Mesenchymal stem cell (in vitro differentiated cells and primary cell): ENCODE data around the gene NOX3.

ENCODE experiments used
- DNase-seq: peaks from one replicate; pipeline ENCODE4 v3.0.0-alpha.2; 2013
- H2AFZ ChIP-seq: one replicate; pipeline ENCODE4 v1.6.1; 2013; ENCODE audit warnings: low read depth, mild to moderate bottlenecking, control low read depth, inconsistent platforms, low read length, moderate library complexity
- H2AK5ac ChIP-seq: 2 replicates; pipeline ENCODE4 v1.6.1; 2013; ENCODE audit warnings: low read length, moderate library complexity, mild to moderate bottlenecking, inconsistent platforms; ENCODE audit not compliant: severe bottlenecking
- H2BK120ac ChIP-seq: one replicate; pipeline ENCODE4 v1.6.1; 2013; ENCODE audit warnings: low read depth, mild to moderate bottlenecking, inconsistent platforms, low read length, moderate library complexity
- H2BK12ac ChIP-seq, 2 experiments: one replicate each; pipeline ENCODE4 v1.6.1; 2013; ENCODE audit warnings: inconsistent platforms in 2 of 2, low read length in 2 of 2, mild to moderate bottlenecking in 2 of 2, moderate library complexity in 2 of 2, control low read depth in 1 of 2
- H2BK15ac ChIP-seq: one replicate; pipeline ENCODE4 v1.6.1; 2013; ENCODE audit warnings: mild to moderate bottlenecking, low read depth, inconsistent platforms; ENCODE audit not compliant: poor library complexity, severe bottlenecking
- H2BK5ac ChIP-seq: 2 replicates; pipeline ENCODE4 v1.6.1; 2013; ENCODE audit warnings: low read depth, mild to moderate bottlenecking, low read length, control low read depth, inconsistent platforms; ENCODE audit not compliant: poor library complexity, severe bottlenecking
- H3K14ac ChIP-seq, 2 experiments: one replicate each; pipeline ENCODE4 v1.6.1; 2013; ENCODE audit warnings: inconsistent platforms in 2 of 2, low read length in 2 of 2, control low read depth in 1 of 2, mild to moderate bottlenecking in 1 of 2, moderate library complexity in 1 of 2
- H3K18ac ChIP-seq, 2 experiments: one replicate each; pipeline ENCODE4 v1.6.1; 2013; ENCODE audit warnings: inconsistent platforms in 2 of 2, low read length in 2 of 2, control low read depth in 1 of 2, low read depth in 1 of 2, mild to moderate bottlenecking in 1 of 2
- H3K23ac ChIP-seq, 2 experiments: one replicate each; pipeline ENCODE4 v1.6.1; 2013; ENCODE audit warnings: inconsistent platforms in 2 of 2, low read length in 2 of 2, mild to moderate bottlenecking in 2 of 2, moderate library complexity in 2 of 2, control low read depth in 1 of 2
- H3K27ac ChIP-seq: 2 replicates; pipeline ENCODE4 v1.5.1; 2013; ENCODE audit warnings: mild to moderate bottlenecking, moderate library complexity, low read length, control low read depth, inconsistent platforms; ENCODE audit not compliant: poor library complexity, severe bottlenecking
- H3K27me3 ChIP-seq, 2 experiments: 2 replicates each; pipeline versions ENCODE4 v1.6.1 to v1.7.0; 2013; ENCODE audit warnings: low read length in 2 of 2, mild to moderate bottlenecking in 2 of 2, moderate library complexity in 2 of 2, control low read depth in 1 of 2, inconsistent platforms in 1 of 2; ENCODE audit not compliant: control insufficient read depth in 1 of 2, insufficient read depth in 1 of 2
- H3K36me3 ChIP-seq, 2 experiments: 2 replicates each; pipeline versions ENCODE4 v1.6.1 to v1.7.0; 2013; ENCODE audit warnings: low read length in 2 of 2, control low read depth in 1 of 2, inconsistent platforms in 1 of 2, low read depth in 1 of 2, mild to moderate bottlenecking in 1 of 2; ENCODE audit not compliant: insufficient read depth in 2 of 2, control insufficient read depth in 1 of 2
- H3K4ac ChIP-seq, 2 experiments: one replicate each; pipeline ENCODE4 v1.6.1; 2013; ENCODE audit warnings: inconsistent platforms in 2 of 2, low read length in 2 of 2, mild to moderate bottlenecking in 2 of 2, moderate library complexity in 2 of 2, control low read depth in 1 of 2, low read depth in 1 of 2
- H3K4me1 ChIP-seq: 2 replicates; pipeline ENCODE4 v1.6.1; 2013; ENCODE audit warnings: low read depth, low read length, control low read depth; ENCODE audit not compliant: control insufficient read depth, insufficient read depth
- H3K4me2 ChIP-seq: 2 replicates; pipeline ENCODE4 v1.6.1; 2013; ENCODE audit warnings: low read length, mild to moderate bottlenecking, inconsistent platforms; ENCODE audit not compliant: poor library complexity, severe bottlenecking
- H3K4me3 ChIP-seq, 2 experiments: 2 replicates each; pipeline versions ENCODE4 v1.5.1 to v1.7.0; 2013; ENCODE audit warnings: low read length in 2 of 2, mild to moderate bottlenecking in 2 of 2, control low read depth in 1 of 2, low read depth in 1 of 2; ENCODE audit not compliant: insufficient read depth in 1 of 2
- H3K79me1 ChIP-seq: replicated peaks from 2 replicates; pipeline ENCODE4 v1.6.1; 2013; ENCODE audit warnings: mild to moderate bottlenecking, control low read depth, low read length, inconsistent platforms; ENCODE audit not compliant: poor library complexity, severe bottlenecking
- H3K9ac ChIP-seq: 2 replicates; pipeline ENCODE4 v1.7.0; 2013; ENCODE audit warnings: mild to moderate bottlenecking, low read length, moderate library complexity
- H3K9me3 ChIP-seq: 2 replicates; pipeline ENCODE4 v1.7.0; 2013; ENCODE audit warnings: mild to moderate bottlenecking, low read length; ENCODE audit not compliant: control insufficient read depth
- H4K8ac ChIP-seq: one replicate; pipeline ENCODE4 v1.6.1; 2013; ENCODE audit warnings: inconsistent platforms, mild to moderate bottlenecking, low read length, moderate library complexity
- H4K91ac ChIP-seq: one replicate; pipeline ENCODE4 v1.6.1; 2013; ENCODE audit warnings: mild to moderate bottlenecking, low read length, inconsistent platforms
- WGBS: methylation state at CpG from one replicate; pipeline ENCODE4 v1.1.7; 2013; ENCODE audit warnings: mixed read lengths; 5-methylcytosine and 5-hydroxymethylcytosine counted together

NOX3 gene

GRCh38 chr6:155375801-155376200, 79.8 kb downstream of the NOX3 start:
- Histone ChIP-seq H3K23ac (no peak overlapping the region), H3K4me1 (no peaks in the 10 kb centered on the region), H2AFZ (no peak overlapping the region), H3K27ac (no peak overlapping the region), H2BK15ac (no peak overlapping the region), H3K4me3 (no peak overlapping the region), H4K91ac (no peak overlapping the region), H3K36me3 (no peaks in the 10 kb centered on the region), H3K27me3 (no peaks in the 10 kb centered on the region), H3K9ac (no peak overlapping the region), H2AK5ac (no peak overlapping the region), H2BK120ac (no peak overlapping the region), H3K4ac (no peak overlapping the region), H3K79me1 (no peaks in the 10 kb centered on the region), H4K8ac (no peak overlapping the region), H3K14ac (no peak overlapping the region), H3K18ac (no peak overlapping the region), H3K4me2 (no peak overlapping the region), H3K9me3 (no peaks in the 10 kb centered on the region), H2BK12ac (no peak overlapping the region), H2BK5ac (no peak overlapping the region)
- no peak for DNase-seq
- 80% methylated on average over 1 of the region's 2 CpGs for WGBS

- Histone ChIP-seq H2AK5ac (no peak overlapping the region), H3K27me3 (no peaks in the 10 kb centered on the region), H3K79me1 (no peaks in the 10 kb centered on the region), H3K4me3 (no peak overlapping the region), H4K8ac (no peak overlapping the region), H2BK5ac (no peak overlapping the region), H3K4ac (no peak overlapping the region), H4K91ac (no peak overlapping the region), H2AFZ (no peak overlapping the region), H3K36me3 (no peaks in the 10 kb centered on the region), H3K14ac (no peak overlapping the region), H2BK12ac (no peak overlapping the region), H3K4me1 (no peaks in the 10 kb centered on the region), H3K9me3 (no peaks in the 10 kb centered on the region), H3K4me2 (no peak overlapping the region), H2BK120ac (no peak overlapping the region), H2BK15ac (no peak overlapping the region), H3K18ac (no peak overlapping the region), H3K23ac (no peak overlapping the region), H3K27ac (no peak overlapping the region), H3K9ac (no peak overlapping the region)
- 88% methylated on average over 2 of the region's 2 CpGs for WGBS
- no peak for DNase-seq
Measured at GRCh38 chr6:155374681-155375080, 81.0 kb downstream of the NOX3 start.

GRCh38 chr6:155373276-155373675, 82.4 kb downstream of the NOX3 start:
- Histone ChIP-seq H3K36me3 (no peaks in the 10 kb centered on the region), H2BK120ac (no peak overlapping the region), H2AFZ (no peak overlapping the region), H3K4me2 (no peak overlapping the region), H3K4me1 (no peaks in the 10 kb centered on the region), H4K8ac (no peak overlapping the region), H4K91ac (no peak overlapping the region), H2BK15ac (no peak overlapping the region), H2BK12ac (no peak overlapping the region), H3K4me3 (no peak overlapping the region), H3K79me1 (no peaks in the 10 kb centered on the region), H3K9me3 (no peaks in the 10 kb centered on the region), H3K14ac (no peak overlapping the region), H3K9ac (no peak overlapping the region), H3K4ac (no peak overlapping the region), H3K27me3 (no peaks in the 10 kb centered on the region), H3K27ac (no peak overlapping the region), H3K18ac (no peak overlapping the region), H3K23ac (no peak overlapping the region), H2BK5ac (no peak overlapping the region), H2AK5ac (no peak overlapping the region)
- DNase-seq: no peak
- WGBS: 100% methylated on average over 1 of the region's 3 CpGs

GRCh38 chr6:155372256-155372655, 83.4 kb downstream of the NOX3 start:
- no peak overlapping the region for H3K9ac ChIP-seq
- no peak overlapping the region for H3K27ac ChIP-seq
- H3K18ac ChIP-seq: no peak overlapping the region
- no peak overlapping the region for H3K4ac ChIP-seq
- H3K23ac ChIP-seq: no peak overlapping the region
- H2AFZ ChIP-seq: no peak overlapping the region
- H2BK5ac ChIP-seq: no peak overlapping the region
- no peak overlapping the region for H4K8ac ChIP-seq
- no peak overlapping the region for H3K14ac ChIP-seq
- H3K4me2 ChIP-seq: no peak overlapping the region
- no peak overlapping the region for H2BK120ac ChIP-seq
- no peak overlapping the region for H2BK15ac ChIP-seq
- H3K36me3 ChIP-seq: no peaks in the 10 kb centered on the region
- H3K4me1 ChIP-seq: no peaks in the 10 kb centered on the region
- no peak overlapping the region for H3K4me3 ChIP-seq
- H3K79me1 ChIP-seq: no peaks in the 10 kb centered on the region
- no peak for DNase-seq
- H2AK5ac ChIP-seq: no peak overlapping the region
- no peak overlapping the region for H4K91ac ChIP-seq
- 92% methylated on average over 4 of the region's 4 CpGs for WGBS
- no peak overlapping the region for H2BK12ac ChIP-seq
- no peaks in the 10 kb centered on the region for H3K27me3 ChIP-seq
- no peaks in the 10 kb centered on the region for H3K9me3 ChIP-seq
